ENCODE measurements around the gene FTSJ3.

The FTSJ3 gene

DNA sequence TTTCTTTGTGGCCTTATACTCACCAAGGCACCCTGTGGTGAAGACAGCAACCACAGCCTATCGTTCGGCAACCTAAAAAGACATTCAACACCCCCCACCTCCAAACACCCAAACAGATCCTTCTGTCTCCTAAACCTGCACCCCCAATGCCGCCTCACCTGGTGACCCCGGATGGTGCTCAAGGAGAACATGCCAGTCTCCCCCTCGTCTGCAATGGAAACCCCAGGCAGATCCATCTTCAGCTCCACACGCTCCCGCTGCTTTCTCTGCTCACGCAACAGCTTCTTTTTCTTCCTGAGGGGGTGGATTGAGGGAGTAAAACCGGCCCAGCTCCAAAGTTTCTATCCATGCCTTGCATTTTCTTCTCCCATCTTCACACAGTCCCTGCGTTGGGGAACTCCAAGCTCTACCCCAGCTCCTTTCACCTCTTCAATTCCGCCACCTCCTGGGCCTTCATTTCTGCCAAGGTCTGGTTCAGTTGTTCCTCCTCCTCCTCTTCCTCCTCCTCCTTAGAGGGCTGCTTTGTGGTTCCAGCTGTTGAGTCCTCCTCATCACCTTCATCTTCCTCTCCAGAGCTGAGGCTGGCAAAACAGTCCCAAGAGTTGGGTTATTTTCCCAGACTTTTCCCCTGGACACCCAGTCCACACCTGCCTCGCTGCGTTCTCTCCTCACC lies 3.7 kb downstream of the FTSJ3 start:
- no peak for ATAC-seq

DNA sequence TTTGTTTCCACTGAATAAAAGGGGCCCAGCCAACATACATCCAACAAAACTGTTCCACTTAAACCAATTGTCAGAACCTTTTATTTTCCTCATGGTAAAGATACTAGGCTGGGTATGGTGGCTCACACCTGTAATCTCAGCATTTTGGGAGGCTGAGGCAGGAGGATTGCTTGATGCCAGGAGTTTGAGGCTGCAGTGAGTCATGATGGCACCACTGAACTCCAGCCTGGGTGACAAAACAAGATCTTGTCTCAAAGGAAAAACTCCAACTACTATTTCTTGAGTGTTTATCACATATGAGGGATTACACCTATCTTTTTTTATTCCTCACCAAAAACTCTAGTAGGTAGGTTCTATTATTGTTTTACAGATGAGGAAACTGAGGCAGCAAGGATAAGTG lies 4.9 kb downstream of the FTSJ3 start:
- TF ChIP-seq ISL1 (CRISPR knock-in tag; IDR thresholded peaks at IDR 0.05) (no peak), TOX (CRISPR knock-in tag; IDR thresholded peaks at IDR 0.05; ENCODE audit: borderline replicate concordance) (0 out of 2 replicates have a peak, but pooled peaks have one; percentile 9), CSDC2 (CRISPR knock-in tag; IDR thresholded peaks at IDR 0.05) (no peak), ZNF8 (CRISPR knock-in tag; IDR thresholded peaks at IDR 0.05) (no peak), SNAI2 (CRISPR knock-in tag; IDR thresholded peaks at IDR 0.05) (no peak), ARNTL (CRISPR knock-in tag; IDR thresholded peaks at IDR 0.05; ENCODE audit: borderline replicate concordance, low read depth) (no peak), OSR1 (CRISPR knock-in tag; IDR thresholded peaks at IDR 0.05) (no peak), ESRRG (CRISPR knock-in tag; IDR thresholded peaks at IDR 0.05) (no peak), ZC3H10 (CRISPR knock-in tag; IDR thresholded peaks at IDR 0.05) (no peak), ZFP3 (CRISPR knock-in tag; IDR thresholded peaks at IDR 0.05) (peak; percentile 86)
- TF ChIP-seq, protein P1, sequence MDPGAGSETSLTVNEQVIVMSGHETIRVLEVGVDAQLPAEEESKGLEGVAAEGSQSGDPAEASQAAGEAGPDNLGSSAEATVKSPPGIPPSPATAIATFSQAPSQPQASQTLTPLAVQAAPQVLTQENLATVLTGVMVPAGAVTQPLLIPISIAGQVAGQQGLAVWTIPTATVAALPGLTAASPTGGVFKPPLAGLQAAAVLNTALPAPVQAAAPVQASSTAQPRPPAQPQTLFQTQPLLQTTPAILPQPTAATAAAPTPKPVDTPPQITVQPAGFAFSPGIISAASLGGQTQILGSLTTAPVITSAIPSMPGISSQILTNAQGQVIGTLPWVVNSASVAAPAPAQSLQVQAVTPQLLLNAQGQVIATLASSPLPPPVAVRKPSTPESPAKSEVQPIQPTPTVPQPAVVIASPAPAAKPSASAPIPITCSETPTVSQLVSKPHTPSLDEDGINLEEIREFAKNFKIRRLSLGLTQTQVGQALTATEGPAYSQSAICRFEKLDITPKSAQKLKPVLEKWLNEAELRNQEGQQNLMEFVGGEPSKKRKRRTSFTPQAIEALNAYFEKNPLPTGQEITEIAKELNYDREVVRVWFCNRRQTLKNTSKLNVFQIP (CRISPR knock-in tag; IDR thresholded peaks at IDR 0.05; ENCODE audit: borderline replicate concordance, low read depth): no peak
- TF ChIP-seq, protein P2, sequence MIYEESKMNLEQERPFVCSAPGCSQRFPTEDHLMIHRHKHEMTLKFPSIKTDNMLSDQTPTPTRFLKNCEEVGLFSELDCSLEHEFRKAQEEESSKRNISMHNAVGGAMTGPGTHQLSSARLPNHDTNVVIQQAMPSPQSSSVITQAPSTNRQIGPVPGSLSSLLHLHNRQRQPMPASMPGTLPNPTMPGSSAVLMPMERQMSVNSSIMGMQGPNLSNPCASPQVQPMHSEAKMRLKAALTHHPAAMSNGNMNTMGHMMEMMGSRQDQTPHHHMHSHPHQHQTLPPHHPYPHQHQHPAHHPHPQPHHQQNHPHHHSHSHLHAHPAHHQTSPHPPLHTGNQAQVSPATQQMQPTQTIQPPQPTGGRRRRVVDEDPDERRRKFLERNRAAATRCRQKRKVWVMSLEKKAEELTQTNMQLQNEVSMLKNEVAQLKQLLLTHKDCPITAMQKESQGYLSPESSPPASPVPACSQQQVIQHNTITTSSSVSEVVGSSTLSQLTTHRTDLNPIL (CRISPR knock-in tag; IDR thresholded peaks at IDR 0.05; ENCODE audit: low read depth): no peak
- TF ChIP-seq, protein P3, sequence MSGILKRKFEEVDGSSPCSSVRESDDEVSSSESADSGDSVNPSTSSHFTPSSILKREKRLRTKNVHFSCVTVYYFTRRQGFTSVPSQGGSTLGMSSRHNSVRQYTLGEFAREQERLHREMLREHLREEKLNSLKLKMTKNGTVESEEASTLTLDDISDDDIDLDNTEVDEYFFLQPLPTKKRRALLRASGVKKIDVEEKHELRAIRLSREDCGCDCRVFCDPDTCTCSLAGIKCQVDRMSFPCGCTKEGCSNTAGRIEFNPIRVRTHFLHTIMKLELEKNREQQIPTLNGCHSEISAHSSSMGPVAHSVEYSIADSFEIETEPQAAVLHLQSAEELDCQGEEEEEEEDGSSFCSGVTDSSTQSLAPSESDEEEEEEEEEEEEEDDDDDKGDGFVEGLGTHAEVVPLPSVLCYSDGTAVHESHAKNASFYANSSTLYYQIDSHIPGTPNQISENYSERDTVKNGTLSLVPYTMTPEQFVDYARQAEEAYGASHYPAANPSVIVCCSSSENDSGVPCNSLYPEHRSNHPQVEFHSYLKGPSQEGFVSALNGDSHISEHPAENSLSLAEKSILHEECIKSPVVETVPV (CRISPR knock-in tag; IDR thresholded peaks at IDR 0.05): no peak
- ATAC-seq: no peak

More for the DNA sequence above, 3.7 kb downstream of the FTSJ3 start:
- no peak for TF ChIP-seq TOX (CRISPR knock-in tag; IDR thresholded peaks at IDR 0.05; ENCODE audit: borderline replicate concordance)

DNA sequence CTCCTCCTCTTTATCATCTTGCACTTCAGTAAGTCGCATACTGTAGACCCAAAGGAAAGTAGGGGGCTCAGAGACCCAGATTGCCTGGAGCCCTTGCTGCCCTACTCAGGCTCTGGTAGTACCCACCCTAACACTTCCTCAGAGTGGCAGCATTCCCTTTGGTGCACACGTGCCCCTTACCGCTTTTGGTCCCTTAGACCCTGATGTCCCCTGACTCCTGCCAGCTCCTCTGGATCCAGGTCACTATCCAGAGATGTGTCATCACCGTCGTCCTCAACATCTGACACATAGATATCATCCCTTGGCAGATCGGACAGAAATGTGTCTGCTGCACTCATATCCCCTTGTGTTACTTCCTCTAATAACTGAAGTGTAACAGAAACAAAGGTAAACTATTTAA lies 5.7 kb downstream of the FTSJ3 start:
- no peak for ATAC-seq

More for the DNA sequence above, 5.7 kb downstream of the FTSJ3 start:
- TF ChIP-seq ZNF8 (CRISPR knock-in tag; IDR thresholded peaks at IDR 0.05) (no peak), ZFP3 (CRISPR knock-in tag; IDR thresholded peaks at IDR 0.05) (no peak), ISL1 (CRISPR knock-in tag; IDR thresholded peaks at IDR 0.05) (no peak), SNAI2 (CRISPR knock-in tag; IDR thresholded peaks at IDR 0.05) (no peak), RARB (CRISPR knock-in tag; IDR thresholded peaks at IDR 0.05) (no peak), ARNTL (CRISPR knock-in tag; IDR thresholded peaks at IDR 0.05; ENCODE audit: borderline replicate concordance, low read depth) (no peak), ZNF70 (CRISPR knock-in tag; IDR thresholded peaks at IDR 0.05) (no peak), OSR1 (CRISPR knock-in tag; IDR thresholded peaks at IDR 0.05) (no peak), TCF4 (CRISPR knock-in tag; IDR thresholded peaks at IDR 0.05; ENCODE audit: borderline replicate concordance) (no peak), ZNF565 (CRISPR knock-in tag; conservative IDR thresholded peaks at IDR 0.05; ENCODE audit: low read depth) (no peak), PPARA (CRISPR knock-in tag; IDR thresholded peaks at IDR 0.05; ENCODE audit: borderline replicate concordance) (no peak), BACH2 (CRISPR knock-in tag; IDR thresholded peaks at IDR 0.05; ENCODE audit: borderline replicate concordance) (no peak)
- TF ChIP-seq, protein P4, sequence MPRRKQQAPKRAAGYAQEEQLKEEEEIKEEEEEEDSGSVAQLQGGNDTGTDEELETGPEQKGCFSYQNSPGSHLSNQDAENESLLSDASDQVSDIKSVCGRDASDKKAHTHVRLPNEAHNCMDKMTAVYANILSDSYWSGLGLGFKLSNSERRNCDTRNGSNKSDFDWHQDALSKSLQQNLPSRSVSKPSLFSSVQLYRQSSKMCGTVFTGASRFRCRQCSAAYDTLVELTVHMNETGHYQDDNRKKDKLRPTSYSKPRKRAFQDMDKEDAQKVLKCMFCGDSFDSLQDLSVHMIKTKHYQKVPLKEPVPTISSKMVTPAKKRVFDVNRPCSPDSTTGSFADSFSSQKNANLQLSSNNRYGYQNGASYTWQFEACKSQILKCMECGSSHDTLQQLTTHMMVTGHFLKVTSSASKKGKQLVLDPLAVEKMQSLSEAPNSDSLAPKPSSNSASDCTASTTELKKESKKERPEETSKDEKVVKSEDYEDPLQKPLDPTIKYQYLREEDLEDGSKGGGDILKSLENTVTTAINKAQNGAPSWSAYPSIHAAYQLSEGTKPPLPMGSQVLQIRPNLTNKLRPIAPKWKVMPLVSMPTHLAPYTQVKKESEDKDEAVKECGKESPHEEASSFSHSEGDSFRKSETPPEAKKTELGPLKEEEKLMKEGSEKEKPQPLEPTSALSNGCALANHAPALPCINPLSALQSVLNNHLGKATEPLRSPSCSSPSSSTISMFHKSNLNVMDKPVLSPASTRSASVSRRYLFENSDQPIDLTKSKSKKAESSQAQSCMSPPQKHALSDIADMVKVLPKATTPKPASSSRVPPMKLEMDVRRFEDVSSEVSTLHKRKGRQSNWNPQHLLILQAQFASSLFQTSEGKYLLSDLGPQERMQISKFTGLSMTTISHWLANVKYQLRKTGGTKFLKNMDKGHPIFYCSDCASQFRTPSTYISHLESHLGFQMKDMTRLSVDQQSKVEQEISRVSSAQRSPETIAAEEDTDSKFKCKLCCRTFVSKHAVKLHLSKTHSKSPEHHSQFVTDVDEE (CRISPR knock-in tag; IDR thresholded peaks at IDR 0.05): no peak
- TF ChIP-seq, protein P1 (CRISPR knock-in tag; IDR thresholded peaks at IDR 0.05; ENCODE audit: borderline replicate concordance, low read depth): no peak
- TF ChIP-seq, protein P2 (CRISPR knock-in tag; IDR thresholded peaks at IDR 0.05; ENCODE audit: low read depth): no peak
- TF ChIP-seq, protein P3 (CRISPR knock-in tag; IDR thresholded peaks at IDR 0.05): no peak
- TF ChIP-seq, protein P5, sequence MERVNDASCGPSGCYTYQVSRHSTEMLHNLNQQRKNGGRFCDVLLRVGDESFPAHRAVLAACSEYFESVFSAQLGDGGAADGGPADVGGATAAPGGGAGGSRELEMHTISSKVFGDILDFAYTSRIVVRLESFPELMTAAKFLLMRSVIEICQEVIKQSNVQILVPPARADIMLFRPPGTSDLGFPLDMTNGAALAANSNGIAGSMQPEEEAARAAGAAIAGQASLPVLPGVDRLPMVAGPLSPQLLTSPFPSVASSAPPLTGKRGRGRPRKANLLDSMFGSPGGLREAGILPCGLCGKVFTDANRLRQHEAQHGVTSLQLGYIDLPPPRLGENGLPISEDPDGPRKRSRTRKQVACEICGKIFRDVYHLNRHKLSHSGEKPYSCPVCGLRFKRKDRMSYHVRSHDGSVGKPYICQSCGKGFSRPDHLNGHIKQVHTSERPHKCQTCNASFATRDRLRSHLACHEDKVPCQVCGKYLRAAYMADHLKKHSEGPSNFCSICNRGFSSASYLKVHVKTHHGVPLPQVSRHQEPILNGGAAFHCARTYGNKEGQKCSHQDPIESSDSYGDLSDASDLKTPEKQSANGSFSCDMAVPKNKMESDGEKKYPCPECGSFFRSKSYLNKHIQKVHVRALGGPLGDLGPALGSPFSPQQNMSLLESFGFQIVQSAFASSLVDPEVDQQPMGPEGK (CRISPR knock-in tag; IDR thresholded peaks at IDR 0.05; ENCODE audit: borderline replicate concordance): no peak

Data from SK-N-SH treated with all-trans-retinoic acid at 6 μM for 48 hours (cell line).